ENCODE data around the gene AHCYL2. TPM values are rescaled to one million over a fixed set of nuclear protein-coding genes. Genes with fewer than 3 reads are reported as not detected.
"Not testable (repeated sequence)": the region's sequence is repeated elsewhere in the genome, so short reads cannot be mapped to it uniquely, and the experiment has no call there.

AHCYL2 gene
- polyA plus RNA-seq, 3 donors from 2014 or later = 5.7 to 6.8 (median 6.8) TPM

GRCh38 chr7:129240119-129240820 is 15.4 kb downstream of the AHCYL2 start:
- Mint-ChIP-seq H3K4me3 (no peak overlapping the region), H3K27ac (peak overlapping the region in 1 of 6 donors; percentile 19), H3K9me3 (no peaks in the 10 kb centered on the region), H3K27me3 (ENCODE audit: low read depth in 3 of 3) (no peaks in the 10 kb centered on the region), H3K4me1 (no peaks in the 10 kb centered on the region), H3K36me3 (peaks cover 0 to 7% (median 6%) of the 10 kb centered on the region in 3 donors)
- no peak for DNase-seq

DNA sequence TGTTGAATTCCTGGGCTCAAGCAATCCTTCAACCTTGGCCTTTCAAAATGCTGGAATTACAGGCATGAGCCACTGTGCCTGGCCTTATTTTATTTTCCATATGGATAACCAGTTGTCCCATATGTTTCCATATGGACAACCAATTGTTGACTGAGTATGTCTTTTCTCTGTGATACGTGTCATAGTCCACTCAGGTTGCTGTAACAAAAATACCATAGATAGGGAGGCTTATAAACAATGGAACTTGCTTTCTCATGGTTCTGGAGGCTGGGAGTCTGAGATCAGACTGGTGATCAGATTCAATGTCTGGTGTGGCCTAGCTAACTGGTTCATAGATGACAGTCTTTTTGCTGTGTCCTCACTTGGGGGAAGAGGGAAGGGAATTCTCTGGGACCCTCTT is 19.4 kb downstream of the AHCYL2 start:
- no peak overlapping the region for H3K27ac Mint-ChIP-seq
- no peaks in the 10 kb centered on the region for H3K9me3 Mint-ChIP-seq
- no peak for DNase-seq
- no peak overlapping the region for H3K4me3 Mint-ChIP-seq
- peaks cover 0 to 1% (median 0%) of the 10 kb centered on the region in 3 donors for H3K27me3 Mint-ChIP-seq (ENCODE audit: low read depth in 3 of 3)
- no peaks in the 10 kb centered on the region for H3K4me1 Mint-ChIP-seq
- H3K36me3 Mint-ChIP-seq = peaks cover 0 to 14% (median 9%) of the 10 kb centered on the region in 3 donors

- no peaks in the 10 kb centered on the region for H3K4me1 Mint-ChIP-seq
- DNase-seq = no peak
- no peaks in the 10 kb centered on the region for H3K9me3 Mint-ChIP-seq
- H3K27ac Mint-ChIP-seq = no peak overlapping the region
- no peak overlapping the region for H3K4me3 Mint-ChIP-seq
- H3K36me3 Mint-ChIP-seq = peaks cover 0 to 14% (median 9%) of the 10 kb centered on the region in 3 donors
- peaks cover 0 to 1% (median 0%) of the 10 kb centered on the region in 3 donors for H3K27me3 Mint-ChIP-seq (ENCODE audit: low read depth in 3 of 3)
Observed at GRCh38 chr7:129245533-129245932, 20.7 kb downstream of the AHCYL2 start.

DNA sequence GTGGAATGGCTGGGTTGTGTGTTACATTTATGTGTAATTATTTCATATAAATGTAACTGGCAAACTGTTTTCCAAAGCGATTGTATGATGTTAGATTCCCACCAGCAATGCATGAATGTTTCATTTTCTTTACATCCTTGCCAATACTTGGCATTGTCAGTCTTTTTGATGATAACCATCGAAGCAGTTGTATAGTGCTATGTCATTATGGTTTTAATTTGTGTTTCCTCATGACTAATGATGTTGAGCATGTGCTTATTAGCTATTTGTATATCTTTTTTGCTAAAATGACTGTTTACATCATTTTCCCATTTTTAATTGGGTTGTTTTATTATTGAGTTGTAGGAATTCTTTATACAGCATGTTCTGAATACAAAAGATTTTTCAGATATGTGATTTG is 22.3 kb downstream of the AHCYL2 start:
- no peak overlapping the region for H3K27ac Mint-ChIP-seq
- peaks cover 0 to 1% (median 0%) of the 10 kb centered on the region in 3 donors for H3K27me3 Mint-ChIP-seq (ENCODE audit: low read depth in 3 of 3)
- H3K36me3 Mint-ChIP-seq = peaks cover 0 to 14% (median 9%) of the 10 kb centered on the region in 3 donors
- no peaks in the 10 kb centered on the region for H3K4me1 Mint-ChIP-seq
- no peaks in the 10 kb centered on the region for H3K9me3 Mint-ChIP-seq
- H3K4me3 Mint-ChIP-seq = no peak overlapping the region
- no peak for DNase-seq

DNA sequence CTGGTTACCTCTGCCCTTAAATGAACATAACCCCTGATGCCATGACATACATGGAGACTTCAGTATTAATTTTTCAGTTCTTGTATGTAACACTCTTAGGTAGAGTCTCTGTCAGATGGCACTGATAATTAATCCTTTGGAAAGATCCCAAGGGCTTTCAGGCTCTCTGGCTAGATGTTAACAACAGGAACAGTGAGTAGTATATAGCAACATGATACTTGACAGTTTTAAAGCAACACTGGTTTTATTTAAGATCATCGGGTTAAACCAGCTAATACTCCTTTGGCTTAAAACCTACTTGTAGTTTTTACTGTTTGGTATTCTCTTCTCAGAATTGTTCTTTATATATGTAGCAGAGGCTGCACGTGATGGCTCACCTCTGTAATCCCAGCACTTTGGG is 27.3 kb downstream of the AHCYL2 start:
- no peak for DNase-seq
- Mint-ChIP-seq H3K27ac (no peak overlapping the region), H3K4me1 (no peaks in the 10 kb centered on the region), H3K9me3 (no peaks in the 10 kb centered on the region), H3K36me3 (no peaks in the 10 kb centered on the region), H3K27me3 (ENCODE audit: low read depth in 3 of 3) (peaks cover 0 to 2% (median 1%) of the 10 kb centered on the region in 3 donors), H3K4me3 (no peak overlapping the region)

- H3K36me3 Mint-ChIP-seq; H3K4me3 Mint-ChIP-seq; H3K27me3 Mint-ChIP-seq (ENCODE audit: low read depth in 3 of 3); H3K27ac Mint-ChIP-seq; H3K9me3 Mint-ChIP-seq; H3K4me1 Mint-ChIP-seq; DNase-seq: not testable (repeated sequence)
Observed at GRCh38 chr7:129252603-129253002, 27.8 kb downstream of the AHCYL2 start.

DNA sequence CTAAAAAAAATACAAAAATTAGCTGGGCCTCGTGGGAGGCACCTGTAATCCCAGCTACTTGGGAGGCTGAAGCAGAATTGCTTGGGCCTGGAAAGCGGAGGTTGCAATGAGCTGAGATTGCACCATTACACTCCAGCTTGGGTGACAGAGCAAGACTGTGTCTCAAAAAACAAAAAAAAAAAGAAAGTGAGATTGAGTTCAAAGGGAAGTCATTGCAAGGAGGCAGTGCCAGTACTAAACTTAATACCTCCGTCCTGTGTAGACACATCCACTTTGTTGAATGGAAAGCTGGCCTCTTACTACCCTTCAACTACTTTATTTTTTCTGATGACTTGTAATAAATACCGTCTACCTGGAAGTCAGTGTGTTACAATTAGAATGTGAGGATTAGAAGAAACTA is 31.0 kb downstream of the AHCYL2 start:
- Mint-ChIP-seq H3K9me3 (no peaks in the 10 kb centered on the region), H3K27ac (no peak overlapping the region), H3K4me3 (no peak overlapping the region), H3K36me3 (no peaks in the 10 kb centered on the region), H3K4me1 (peaks cover 18 to 22% of the 10 kb centered on the region in 2 donors), H3K27me3 (ENCODE audit: low read depth in 3 of 3) (peaks cover 0 to 2% (median 0%) of the 10 kb centered on the region in 3 donors)
- no peak for DNase-seq

GRCh38 chr7:129256221-129256620 is 31.4 kb downstream of the AHCYL2 start:
- H3K4me1 Mint-ChIP-seq = peaks cover 18 to 22% of the 10 kb centered on the region in 2 donors
- no peaks in the 10 kb centered on the region for H3K9me3 Mint-ChIP-seq
- peaks cover 0 to 2% (median 0%) of the 10 kb centered on the region in 3 donors for H3K27me3 Mint-ChIP-seq (ENCODE audit: low read depth in 3 of 3)
- no peak overlapping the region for H3K27ac Mint-ChIP-seq
- H3K36me3 Mint-ChIP-seq = no peaks in the 10 kb centered on the region
- DNase-seq = no peak
- H3K4me3 Mint-ChIP-seq = no peak overlapping the region

DNA sequence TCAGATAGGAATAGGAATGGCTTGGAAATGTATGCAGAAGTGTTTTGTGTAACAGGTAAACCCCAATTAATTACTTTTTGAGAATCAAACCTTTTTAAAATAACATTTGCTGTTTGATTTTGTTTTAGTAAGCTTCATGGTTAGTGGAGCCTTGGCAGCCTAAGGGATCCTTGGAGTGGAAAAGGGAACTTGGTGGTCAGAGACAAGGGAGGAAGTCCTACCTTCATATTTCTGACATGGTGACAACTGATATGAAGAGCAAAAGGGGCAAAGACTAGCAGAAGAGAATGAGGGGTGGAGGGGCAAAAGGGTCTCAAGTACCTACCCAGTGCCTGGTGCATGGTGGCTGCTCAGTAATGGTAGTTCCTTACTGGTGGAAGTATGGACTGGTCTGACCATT is 32.3 kb downstream of the AHCYL2 start:
- Mint-ChIP-seq H3K27me3 (ENCODE audit: low read depth in 3 of 3) (peaks cover 0 to 2% (median 0%) of the 10 kb centered on the region in 3 donors), H3K36me3 (no peaks in the 10 kb centered on the region), H3K4me3 (no peak overlapping the region), H3K4me1 (peaks cover 18 to 22% of the 10 kb centered on the region in 2 donors), H3K27ac (peak overlapping the region in 1 of 6 donors; percentile 53), H3K9me3 (no peaks in the 10 kb centered on the region)
- DNase-seq = no peak

DNA sequence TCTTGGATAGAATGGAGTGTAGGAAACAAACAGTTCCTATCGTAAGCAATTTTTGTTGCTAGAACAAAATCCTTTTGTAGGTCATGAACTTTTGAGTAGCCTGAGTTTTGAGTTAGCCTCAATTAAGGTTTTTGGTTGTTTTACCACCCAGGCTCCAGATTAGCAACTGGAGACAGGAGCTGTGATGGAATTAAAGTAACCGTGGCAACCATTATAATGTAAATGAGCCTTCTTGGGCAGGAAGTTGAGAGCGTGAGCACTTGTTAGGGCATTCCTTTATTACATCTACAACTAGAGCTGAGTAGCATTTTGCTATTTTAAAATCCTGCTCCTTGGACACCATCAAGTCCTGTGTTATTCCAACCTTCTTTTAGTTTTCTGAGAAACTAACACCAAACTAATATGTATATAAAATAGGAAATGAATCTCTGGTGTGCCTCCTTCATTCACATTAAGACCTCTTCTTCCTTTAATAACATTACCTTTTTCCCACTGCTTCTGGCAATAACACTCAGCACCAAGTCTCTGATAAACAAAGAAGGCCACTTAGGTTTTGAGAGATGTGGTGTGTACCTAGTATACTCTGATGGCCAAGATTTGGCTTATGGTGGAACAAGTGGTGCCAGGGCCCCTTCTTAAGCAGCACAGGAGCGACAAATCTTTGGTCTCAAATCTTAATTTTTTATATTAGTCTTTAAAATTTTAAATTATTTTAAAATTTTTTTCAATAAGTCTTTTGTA is 34.0 kb downstream of the AHCYL2 start:
- H3K27ac Mint-ChIP-seq = peak overlapping the region in 4 of 6 donors; percentile 43 to 71 (median 48)
- H3K4me1 Mint-ChIP-seq = peaks cover 18 to 22% of the 10 kb centered on the region in 2 donors
- H3K9me3 Mint-ChIP-seq = no peaks in the 10 kb centered on the region
- H3K36me3 Mint-ChIP-seq = no peaks in the 10 kb centered on the region
- DNase-seq = no peak
- peaks cover 0 to 2% (median 2%) of the 10 kb centered on the region in 3 donors for H3K27me3 Mint-ChIP-seq (ENCODE audit: low read depth in 3 of 3)
- peak overlapping the region; percentile 31 to 75 (median 62) for H3K4me3 Mint-ChIP-seq

DNA sequence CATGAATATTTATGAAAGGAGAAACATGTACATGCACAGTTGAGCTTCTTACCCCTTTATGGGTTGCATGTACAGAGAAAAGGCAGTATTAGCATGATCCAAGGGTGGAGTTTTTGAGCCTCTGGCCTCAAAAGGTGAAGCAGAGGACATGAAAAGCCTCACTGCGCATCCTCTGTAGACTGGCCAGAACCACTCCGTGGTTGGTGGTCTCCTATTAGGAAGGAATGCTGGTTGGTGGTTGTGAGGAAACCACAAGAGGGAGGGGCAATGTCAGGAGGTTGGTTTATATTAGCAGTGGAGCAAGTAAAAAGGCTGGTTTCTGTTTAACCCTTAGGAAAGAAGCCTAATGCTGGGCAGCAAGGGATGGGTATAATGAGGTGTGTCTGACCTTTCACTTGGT is 37.5 kb downstream of the AHCYL2 start:
- peak overlapping the region; percentile 15 to 70 (median 45) for H3K4me3 Mint-ChIP-seq

DNA sequence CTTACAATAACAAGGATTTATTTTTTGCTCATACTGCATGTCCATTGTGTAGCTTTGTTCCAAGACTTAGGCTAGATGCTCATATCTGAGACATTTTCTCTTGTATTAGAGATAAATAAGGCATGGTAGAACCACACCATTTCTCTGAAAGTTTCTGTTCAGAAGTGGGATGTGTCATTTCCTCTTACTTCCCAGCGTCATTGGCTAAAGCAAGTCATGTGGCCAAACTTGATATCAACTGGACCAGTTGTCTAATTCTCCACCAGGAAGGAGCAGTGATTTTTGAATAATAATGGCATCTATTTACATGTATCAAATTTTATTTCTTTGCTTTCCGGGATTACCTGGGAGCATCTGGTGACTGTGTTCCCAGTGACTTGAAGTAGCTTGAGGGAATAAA is 38.3 kb downstream of the AHCYL2 start:
- peaks cover 18 to 22% of the 10 kb centered on the region in 2 donors for H3K4me1 Mint-ChIP-seq
- peaks cover 0 to 2% (median 0%) of the 10 kb centered on the region in 3 donors for H3K27me3 Mint-ChIP-seq (ENCODE audit: low read depth in 3 of 3)
- no peak for DNase-seq
- no peak overlapping the region for H3K4me3 Mint-ChIP-seq
- H3K27ac Mint-ChIP-seq = no peak overlapping the region
- H3K9me3 Mint-ChIP-seq = no peaks in the 10 kb centered on the region
- H3K36me3 Mint-ChIP-seq = no peaks in the 10 kb centered on the region

More for the DNA sequence above, 37.5 kb downstream of the AHCYL2 start:
- H3K9me3 Mint-ChIP-seq = no peaks in the 10 kb centered on the region
- H3K36me3 Mint-ChIP-seq = no peaks in the 10 kb centered on the region
- peaks cover 0 to 2% (median 0%) of the 10 kb centered on the region in 3 donors for H3K27me3 Mint-ChIP-seq (ENCODE audit: low read depth in 3 of 3)
- DNase-seq = peak; percentile 41 to 48 (median 43)
- H3K4me1 Mint-ChIP-seq = peaks cover 18 to 22% of the 10 kb centered on the region in 2 donors
- peak overlapping the region in 2 of 6 donors; percentile 2 to 5 for H3K27ac Mint-ChIP-seq

- Mint-ChIP-seq H3K36me3 (no peaks in the 10 kb centered on the region), H3K27ac (no peak overlapping the region), H3K4me3 (no peak overlapping the region), H3K4me1 (peaks cover 8 to 10% of the 10 kb centered on the region in 2 donors), H3K9me3 (no peaks in the 10 kb centered on the region), H3K27me3 (ENCODE audit: low read depth in 3 of 3) (peaks cover 0 to 2% (median 0%) of the 10 kb centered on the region in 3 donors)
- DNase-seq = no peak
Observed at GRCh38 chr7:129264534-129264933, 39.7 kb downstream of the AHCYL2 start.

GRCh38 chr7:129265328-129265727 is 40.5 kb downstream of the AHCYL2 start:
- no peak overlapping the region for H3K4me3 Mint-ChIP-seq
- peaks cover 1 to 2% of the 10 kb centered on the region in 2 donors for H3K4me1 Mint-ChIP-seq
- no peaks in the 10 kb centered on the region for H3K9me3 Mint-ChIP-seq
- DNase-seq = no peak
- H3K36me3 Mint-ChIP-seq = no peaks in the 10 kb centered on the region
- peaks cover 0 to 2% (median 0%) of the 10 kb centered on the region in 3 donors for H3K27me3 Mint-ChIP-seq (ENCODE audit: low read depth in 3 of 3)
- H3K27ac Mint-ChIP-seq = no peak overlapping the region
